Spinal cord (tissue), 10 donors: Measurements from ENCODE around the gene TOM1L2. TPM values are rescaled to one million over a fixed set of nuclear protein-coding genes. Genes with fewer than 3 reads are reported as not detected.
"Not testable (repeated sequence)": the region's sequence is repeated elsewhere in the genome, so short reads cannot be mapped to it uniquely, and the experiment has no call there.

Experiments
- DNase-seq, 6 donors: peaks; one replicate each; pipeline versions ENCODE4 v3.0.0 to v3.0.0-alpha.2; 2013 to 2015; ENCODE audit warnings: low spot score in 6 of 6, low read depth in 4 of 6
- H3K27ac ChIP-seq: one replicate; pipeline ENCODE4 v1.5.1; 2013; ENCODE audit warnings: low read depth, low read length, control low read depth
- H3K27me3 ChIP-seq: one replicate; pipeline ENCODE4 v1.6.1; 2013; ENCODE audit warnings: low read length; ENCODE audit not compliant: control insufficient read depth, insufficient read depth
- H3K36me3 ChIP-seq: one replicate; pipeline ENCODE4 v1.6.1; 2013; ENCODE audit warnings: low read length; ENCODE audit not compliant: control insufficient read depth, insufficient read depth
- H3K4me1 ChIP-seq: one replicate; pipeline ENCODE4 v1.6.1; 2013; ENCODE audit warnings: low read length; ENCODE audit not compliant: control insufficient read depth, insufficient read depth
- H3K4me3 ChIP-seq: one replicate; pipeline ENCODE4 v1.5.1; 2013; ENCODE audit warnings: low read depth, low read length, control low read depth
- H3K9me3 ChIP-seq: one replicate; pipeline ENCODE4 v1.6.1; 2013; ENCODE audit warnings: low read length; ENCODE audit not compliant: control insufficient read depth, insufficient read depth
- WGBS: methylation state at CpG from one replicate; pipeline ENCODE4 v1.1.5; 2013; ENCODE audit warnings: missing lambda C conversion rate; ENCODE audit not compliant: insufficient coverage; 5-methylcytosine and 5-hydroxymethylcytosine counted together
- polyA plus RNA-seq, 2 donors: library from polyadenylated mRNA; unstranded; fragments of 120-200 nt; gene quantifications; one replicate each; pipeline ENCODE4 v1.2.1, GENCODE V29; 2013; ENCODE audit not compliant: insufficient read length in 2 of 2
- total RNA-seq, 2 donors: library from RNA; depleted of rRNA in 1 of 2; stranded (reverse); fragments of 120-200 nt in 1 of 2; fragments of >200 nt in 1 of 2; gene quantifications; one replicate each; pipeline versions ENCODE4 v1.2.3 to v1.2.4, GENCODE V29; 2013 to 2014
- donor health status: healthy.

The TOM1L2 gene
- total and polyA plus RNA-seq, 4 donors, result 44.3 to 121 (median 75.7) TPM

DNA sequence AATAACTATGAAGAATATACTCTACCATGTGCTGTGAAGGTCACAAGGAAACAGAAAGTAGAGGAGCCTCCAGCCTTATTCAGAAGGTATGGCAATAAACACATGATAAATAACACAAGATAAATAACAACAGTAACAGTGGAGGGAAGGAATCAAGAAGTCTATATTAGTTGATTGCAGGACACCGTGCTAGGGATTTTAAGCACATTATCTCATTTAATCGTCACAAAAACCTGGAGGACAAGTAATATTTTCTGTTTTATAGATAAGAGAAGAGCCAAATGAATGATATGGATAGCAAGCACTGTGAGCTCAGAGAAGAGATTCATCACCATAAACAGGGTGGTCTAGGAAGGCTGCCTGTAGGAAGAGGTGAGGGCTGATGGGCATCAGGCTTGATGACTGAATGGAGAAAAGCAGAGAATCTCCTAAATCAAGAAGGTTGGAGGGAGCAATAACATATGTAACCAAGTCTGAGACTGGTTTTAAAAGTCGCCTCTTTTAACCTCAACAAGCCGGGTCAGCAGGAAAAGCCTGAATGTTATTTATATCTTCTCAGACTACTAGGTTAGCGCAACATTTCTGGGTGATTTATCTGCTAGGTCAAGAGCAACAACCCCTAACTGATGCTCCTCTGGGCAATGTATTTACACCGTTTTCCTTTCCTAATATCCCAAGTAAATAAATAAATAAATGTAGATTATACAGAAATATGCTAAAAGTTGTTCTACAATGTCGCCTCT is 8.3 kb downstream of the TOM1L2 start:
- no peaks in the 10 kb centered on the region for H3K27me3 ChIP-seq
- H3K4me3 ChIP-seq, result no peak overlapping the region
- no peaks in the 10 kb centered on the region for H3K9me3 ChIP-seq
- peaks cover 9% of the 10 kb centered on the region for H3K4me1 ChIP-seq
- WGBS, result no CpG with 5 or more reads among the region's 7 CpGs
- no peak overlapping the region for H3K27ac ChIP-seq
- no peak for DNase-seq
- no peaks in the 10 kb centered on the region for H3K36me3 ChIP-seq

DNA sequence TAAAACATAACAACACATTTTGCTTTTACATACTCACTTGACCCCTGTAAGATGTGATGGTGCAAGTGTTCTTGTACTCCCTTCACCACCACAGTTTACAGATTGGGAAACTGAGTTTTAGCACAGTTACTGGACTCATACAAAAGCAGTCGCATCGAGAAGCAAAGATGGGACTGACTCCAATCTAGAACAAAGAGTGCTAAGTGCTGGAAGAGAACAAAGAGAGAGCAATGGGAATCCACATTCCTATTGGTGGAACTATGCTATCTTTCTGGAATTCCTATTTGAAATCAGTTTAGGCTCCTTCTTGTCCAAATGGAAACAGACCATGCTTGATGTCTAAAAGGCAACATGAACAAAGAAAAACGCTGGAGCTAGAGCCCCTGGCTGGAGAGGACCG is 9.1 kb downstream of the TOM1L2 start:
- H3K9me3 ChIP-seq, result no peaks in the 10 kb centered on the region
- DNase-seq, result no peak
- H3K27ac ChIP-seq, result peak overlapping the region; percentile 19
- no peaks in the 10 kb centered on the region for H3K27me3 ChIP-seq
- 41% methylated on average over 3 of the region's 4 CpGs for WGBS
- no peak overlapping the region for H3K4me3 ChIP-seq
- H3K36me3 ChIP-seq, result no peaks in the 10 kb centered on the region
- H3K4me1 ChIP-seq, result peaks cover 10% of the 10 kb centered on the region

DNA sequence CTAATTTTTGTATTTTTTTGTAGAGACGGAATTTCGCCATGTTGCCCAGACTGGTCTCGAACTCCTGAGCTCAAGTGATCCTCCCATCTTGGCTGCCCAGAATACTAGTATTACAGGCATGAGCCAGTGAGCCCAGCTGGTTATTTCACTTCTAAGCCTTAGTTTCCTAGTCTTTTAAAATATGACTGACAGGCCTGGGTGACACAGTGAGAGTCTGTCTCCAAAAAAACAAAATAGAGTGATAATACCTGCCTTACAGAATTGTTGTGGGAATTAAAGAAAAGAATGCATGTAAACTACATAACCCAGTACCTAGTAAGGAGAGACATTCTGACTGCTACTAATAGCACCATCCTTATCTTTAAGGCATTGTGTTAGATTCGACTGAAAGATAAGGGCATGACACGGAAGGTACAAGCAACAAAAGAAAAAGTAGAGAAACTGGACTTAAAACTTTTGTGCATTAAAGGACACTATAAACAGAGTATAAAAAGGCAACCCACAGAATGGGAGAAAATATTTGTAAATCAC is 11.6 kb downstream of the TOM1L2 start:
- H3K4me3 ChIP-seq, result no peak overlapping the region
- peaks cover 10% of the 10 kb centered on the region for H3K4me1 ChIP-seq
- peak overlapping the region; percentile 92 for H3K27ac ChIP-seq

DNA sequence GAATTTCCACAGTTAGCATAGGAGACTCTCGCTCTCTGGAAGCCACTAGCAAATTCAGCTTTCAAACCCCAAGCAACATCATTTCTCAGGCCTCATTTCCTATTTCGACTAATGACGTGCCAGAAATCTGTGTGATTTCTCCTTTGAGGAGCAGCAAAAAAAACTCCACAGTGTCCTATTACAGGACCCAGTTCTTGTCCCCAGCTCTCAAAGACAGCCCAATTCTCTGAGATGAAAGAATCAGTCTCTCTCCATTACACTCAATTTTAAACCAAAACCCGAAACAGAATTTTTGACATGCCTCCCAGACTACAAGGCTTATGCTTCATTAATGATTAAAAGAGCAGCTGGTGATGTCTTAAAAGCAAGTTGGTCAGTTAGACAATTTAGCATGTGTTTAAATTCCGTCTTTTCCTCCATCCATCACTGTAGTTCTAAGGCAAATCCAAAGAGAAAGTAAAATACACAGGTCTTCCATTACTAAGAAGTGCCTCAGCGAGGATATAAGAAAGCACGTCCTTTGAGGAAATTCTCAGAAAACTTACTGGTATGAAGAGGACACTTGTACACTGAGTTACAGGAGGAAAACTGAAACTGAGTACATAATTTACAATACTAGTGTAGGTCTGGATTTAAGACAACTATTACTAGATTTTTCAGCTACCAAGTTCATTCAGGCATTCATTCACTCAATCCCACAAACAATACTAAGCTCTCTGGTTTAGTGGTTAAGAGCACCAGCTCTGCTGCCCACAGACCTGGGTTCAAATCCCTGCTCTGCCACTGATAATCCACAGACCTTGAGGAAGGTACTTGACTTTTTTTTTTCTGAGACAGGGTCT is 12.5 kb downstream of the TOM1L2 start:
- DNase-seq, result peak in 2 of 6 donors; percentile 67 to 68
- no peaks in the 10 kb centered on the region for H3K27me3 ChIP-seq
- WGBS, result 7% methylated on average over 3 of the region's 7 CpGs
- peaks cover 8% of the 10 kb centered on the region for H3K36me3 ChIP-seq
- H3K4me3 ChIP-seq, result peak overlapping the region; percentile 33
- H3K9me3 ChIP-seq, result no peaks in the 10 kb centered on the region
- H3K4me1 ChIP-seq, result peaks cover 10% of the 10 kb centered on the region
- peak overlapping the region; percentile 92 for H3K27ac ChIP-seq

More for the DNA sequence above, 11.6 kb downstream of the TOM1L2 start:
- no peak for DNase-seq
- peaks cover 7% of the 10 kb centered on the region for H3K36me3 ChIP-seq
- 97% methylated on average over 3 of the region's 5 CpGs for WGBS
- H3K27me3 ChIP-seq, result no peaks in the 10 kb centered on the region
- H3K9me3 ChIP-seq, result no peaks in the 10 kb centered on the region

DNA sequence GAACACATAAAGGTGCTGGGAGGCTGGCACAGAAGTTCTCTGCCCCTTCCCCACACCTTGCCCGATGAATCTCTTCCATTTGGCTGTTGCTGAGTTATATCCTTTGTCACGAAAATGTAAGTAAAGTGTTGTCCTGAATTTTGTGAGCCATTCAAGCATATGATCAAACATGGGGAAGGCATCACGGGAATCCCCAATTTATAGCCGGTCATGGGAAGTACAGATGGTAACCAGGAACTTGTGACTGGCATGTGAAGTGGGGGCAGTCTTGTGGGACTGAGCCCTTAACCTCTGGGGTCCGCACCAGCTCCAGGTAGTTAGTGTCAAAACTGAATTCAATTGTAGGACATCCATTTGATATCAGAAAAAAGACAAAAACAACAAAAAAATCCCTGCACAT is 13.2 kb downstream of the TOM1L2 start:
- 65% methylated on average over 3 of the region's 5 CpGs for WGBS
- Histone ChIP-seq H3K36me3 (peaks cover 11% of the 10 kb centered on the region), H3K27ac (peak overlapping the region; percentile 92), H3K27me3 (no peaks in the 10 kb centered on the region), H3K9me3 (no peaks in the 10 kb centered on the region), H3K4me3 (no peak overlapping the region), H3K4me1 (peaks cover 10% of the 10 kb centered on the region)
- DNase-seq, result no peak

DNA sequence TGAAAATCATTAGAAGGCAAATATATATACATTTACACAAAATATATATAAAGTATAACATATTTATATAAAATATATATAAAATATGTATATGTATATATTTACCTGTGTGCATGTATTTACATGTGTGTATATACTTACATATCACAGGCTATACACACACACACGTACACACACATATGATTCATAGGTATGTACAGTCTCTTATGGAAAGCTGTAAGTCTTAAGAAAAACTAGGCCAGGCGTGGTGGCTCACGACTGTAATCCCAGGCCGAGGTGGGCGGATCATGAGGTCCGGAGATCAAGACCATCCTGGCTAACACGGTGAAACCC is 14.7 kb downstream of the TOM1L2 start:
- DNase-seq, result no peak
- WGBS, result 100% methylated on average over 3 of the region's 7 CpGs
- Histone ChIP-seq H3K36me3 (peaks cover 11% of the 10 kb centered on the region), H3K27me3 (no peaks in the 10 kb centered on the region), H3K4me3 (no peak overlapping the region), H3K9me3 (no peaks in the 10 kb centered on the region), H3K4me1 (peaks cover 19% of the 10 kb centered on the region), H3K27ac (no peak overlapping the region)

DNA sequence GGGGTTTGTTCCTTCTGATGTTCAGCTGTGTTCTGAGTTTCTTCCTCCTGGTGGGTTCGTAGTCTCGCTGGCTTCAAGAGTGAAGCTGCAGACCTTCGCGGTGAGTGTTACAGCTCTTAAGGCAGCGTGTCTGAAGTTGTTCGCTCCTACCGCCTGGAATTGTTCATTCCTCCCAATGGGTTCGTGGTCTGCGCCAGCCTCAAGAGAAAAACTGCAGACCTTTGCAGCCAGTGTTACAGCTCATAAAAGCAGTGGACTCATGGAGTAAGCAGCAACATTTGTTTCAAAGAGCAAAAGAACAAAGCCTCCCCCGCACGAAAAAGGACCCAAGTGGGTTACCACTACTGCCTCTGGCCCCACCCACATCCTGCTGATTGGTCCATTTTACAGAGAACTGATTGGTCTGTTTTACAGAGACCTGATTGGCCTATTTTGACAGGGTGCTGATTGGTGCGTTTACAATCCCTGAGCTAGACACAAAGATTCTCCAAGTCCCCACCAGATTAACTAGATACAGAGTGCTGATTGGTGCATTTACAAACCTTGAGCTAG is 16.3 kb downstream of the TOM1L2 start:
- not testable (repeated sequence) for H3K27ac ChIP-seq, H3K27me3 ChIP-seq, H3K4me3 ChIP-seq, H3K9me3 ChIP-seq, DNase-seq
- WGBS, result 97% methylated on average over 7 of the region's 12 CpGs
- Histone ChIP-seq H3K36me3 (peaks cover 11% of the 10 kb centered on the region), H3K4me1 (peaks cover 27% of the 10 kb centered on the region)

DNA sequence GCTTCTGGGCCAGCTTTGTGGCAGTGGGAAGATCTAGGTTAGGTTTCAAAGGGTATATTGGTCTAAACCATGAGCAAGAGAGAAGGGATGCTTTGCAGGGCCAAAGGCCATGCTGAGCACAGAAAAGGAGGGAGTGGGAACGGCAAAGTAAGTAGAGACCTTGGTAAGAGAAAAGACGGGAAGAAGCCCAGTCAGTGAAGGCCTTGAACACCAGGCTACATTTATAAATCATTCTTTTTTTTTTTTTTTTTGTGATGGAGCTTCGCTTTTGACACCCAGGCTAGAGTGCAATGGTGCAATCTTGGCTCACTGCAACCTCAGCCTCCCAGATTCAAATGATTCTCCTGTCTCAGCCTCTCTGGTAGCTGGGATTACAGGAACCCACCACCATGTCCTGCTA is 18.1 kb downstream of the TOM1L2 start:
- H3K27me3 ChIP-seq, result no peaks in the 10 kb centered on the region
- no peak overlapping the region for H3K27ac ChIP-seq
- DNase-seq, result no peak
- WGBS, result no CpG with 5 or more reads among the region's 3 CpGs
- H3K36me3 ChIP-seq, result peaks cover 11% of the 10 kb centered on the region
- H3K9me3 ChIP-seq, result no peaks in the 10 kb centered on the region
- peaks cover 20% of the 10 kb centered on the region for H3K4me1 ChIP-seq
- H3K4me3 ChIP-seq, result no peak overlapping the region

DNA sequence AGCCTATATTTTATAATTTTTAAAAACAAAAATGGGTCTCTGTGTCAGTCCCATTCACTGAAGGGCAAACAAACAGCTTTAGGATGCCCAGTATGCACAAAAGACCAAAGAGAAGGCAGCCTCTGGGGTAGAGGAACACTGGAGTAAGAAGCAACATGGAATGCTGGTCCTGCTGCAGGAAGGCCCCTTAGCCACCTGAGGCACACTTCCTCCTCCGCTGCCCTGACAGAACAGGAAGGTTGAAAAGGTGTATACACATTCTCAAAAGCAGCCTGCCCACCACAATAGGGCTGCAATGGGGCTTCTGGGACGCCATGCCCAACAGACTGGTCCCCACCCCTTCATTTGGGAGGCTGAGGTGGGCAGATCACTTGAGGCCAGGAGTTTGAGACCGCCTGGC is 19.5 kb downstream of the TOM1L2 start:
- no peak for DNase-seq
- peaks cover 14% of the 10 kb centered on the region for H3K36me3 ChIP-seq
- H3K27ac ChIP-seq, result no peak overlapping the region
- WGBS, result no CpG with 5 or more reads among the region's 3 CpGs
- no peaks in the 10 kb centered on the region for H3K27me3 ChIP-seq
- peaks cover 19% of the 10 kb centered on the region for H3K4me1 ChIP-seq
- no peaks in the 10 kb centered on the region for H3K9me3 ChIP-seq
- H3K4me3 ChIP-seq, result no peak overlapping the region
